MM.1S (cell line): ENCODE measurements around the gene RSRC2.

Experiments used
- EZH2 ChIP-seq: fragments of 300-600 bp; sonication (generic); optimal IDR thresholded peaks from 2 replicates; pipeline ENCODE3; 2017; ENCODE audit warnings: low read depth, mild to moderate bottlenecking, antibody characterized with exemption, low read length, mixed read lengths
- EZH2phosphoT487 ChIP-seq: fragments of 300-600 bp; sonication (generic); IDR thresholded peaks from 2 replicates; pipeline ENCODE4 v1.6.1; 2018; ENCODE audit warnings: antibody characterized with exemption, low read length
- TF ChIP-seq, protein P1 (sequence below): fragments of 300-600 bp; sonication (generic); IDR thresholded peaks from 2 replicates; pipeline ENCODE4 v1.5.1; 2016; ENCODE audit warnings: antibody characterized with exemption, low read length, mixed read lengths

DNA sequence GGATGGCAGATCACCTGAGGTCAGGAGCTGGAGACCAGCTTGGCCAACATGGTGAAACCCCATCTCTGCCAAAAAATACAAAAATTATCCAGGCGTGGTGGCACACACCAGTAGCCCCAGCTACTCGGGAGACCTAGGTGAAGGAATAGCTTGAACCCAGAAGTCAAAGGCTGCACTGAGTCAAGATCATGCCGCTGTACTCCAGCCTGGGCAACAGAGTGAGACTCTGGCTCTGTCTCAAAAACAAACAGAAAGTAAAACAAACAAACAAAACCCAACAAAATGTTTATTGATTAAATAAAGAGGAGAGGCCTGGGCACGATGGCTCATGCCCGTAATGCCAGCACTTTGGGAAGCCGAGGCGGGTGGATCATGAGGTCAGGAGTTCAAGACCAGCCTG, 31.5 kb downstream of the RSRC2 start:
- TF ChIP-seq, protein P1, sequence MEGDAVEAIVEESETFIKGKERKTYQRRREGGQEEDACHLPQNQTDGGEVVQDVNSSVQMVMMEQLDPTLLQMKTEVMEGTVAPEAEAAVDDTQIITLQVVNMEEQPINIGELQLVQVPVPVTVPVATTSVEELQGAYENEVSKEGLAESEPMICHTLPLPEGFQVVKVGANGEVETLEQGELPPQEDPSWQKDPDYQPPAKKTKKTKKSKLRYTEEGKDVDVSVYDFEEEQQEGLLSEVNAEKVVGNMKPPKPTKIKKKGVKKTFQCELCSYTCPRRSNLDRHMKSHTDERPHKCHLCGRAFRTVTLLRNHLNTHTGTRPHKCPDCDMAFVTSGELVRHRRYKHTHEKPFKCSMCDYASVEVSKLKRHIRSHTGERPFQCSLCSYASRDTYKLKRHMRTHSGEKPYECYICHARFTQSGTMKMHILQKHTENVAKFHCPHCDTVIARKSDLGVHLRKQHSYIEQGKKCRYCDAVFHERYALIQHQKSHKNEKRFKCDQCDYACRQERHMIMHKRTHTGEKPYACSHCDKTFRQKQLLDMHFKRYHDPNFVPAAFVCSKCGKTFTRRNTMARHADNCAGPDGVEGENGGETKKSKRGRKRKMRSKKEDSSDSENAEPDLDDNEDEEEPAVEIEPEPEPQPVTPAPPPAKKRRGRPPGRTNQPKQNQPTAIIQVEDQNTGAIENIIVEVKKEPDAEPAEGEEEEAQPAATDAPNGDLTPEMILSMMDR = no peak
- no peak for TF ChIP-seq EZH2
- no peak for TF ChIP-seq EZH2phosphoT487
